GM18951 (cell line): ENCODE results near the gene SCARF1.
"Not testable (repeated sequence)": the region's sequence is repeated elsewhere in the genome, so short reads cannot be mapped to it uniquely, and the experiment has no call there.

Source experiments
- POLR2A ChIP-seq: IDR thresholded peaks from 4 replicates; pipeline ENCODE4 v1.6.1; 2011; ENCODE audit warnings: mild to moderate bottlenecking; ENCODE audit not compliant: insufficient read length, insufficient read depth; ENCODE audit errors: extremely low read depth
- in situ Hi-C: fragments of 300-500 bp; cut with MboI; formaldehyde crosslinking; loops from one replicate; pipeline ENCODE4 v1.12.0; 2022; ENCODE audit warnings: low sequenced_read_pairs, mixed read lengths, inconsistent platforms; ENCODE audit not compliant: unreplicated experiment

SCARF1 gene

GRCh38 chr17:1653735-1654134 is 8.2 kb upstream of the SCARF1 start:
- no peak for TF ChIP-seq POLR2A

DNA sequence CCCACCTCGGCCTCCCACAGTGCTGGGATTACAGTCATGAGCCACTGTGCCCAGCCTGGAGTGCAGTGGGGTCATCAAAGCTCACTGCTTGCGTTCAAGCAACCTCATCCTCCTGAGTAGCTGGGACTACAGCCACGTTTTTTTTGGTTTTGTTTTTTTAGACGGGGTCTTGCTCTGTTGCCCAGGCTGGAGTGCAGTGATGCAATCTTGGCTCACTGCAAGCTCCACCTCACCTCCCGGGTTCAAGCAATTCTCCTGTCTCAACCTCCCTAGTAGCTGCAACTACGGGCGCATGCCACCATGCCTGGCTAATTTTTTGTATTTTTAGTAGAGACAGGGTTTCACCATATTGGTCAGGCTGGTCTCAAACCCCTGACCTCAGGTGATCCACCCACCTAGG is 7.3 kb upstream of the SCARF1 start:
- in situ Hi-C loops, result not testable (repeated sequence)

More at GRCh38 chr17:1653735-1654134, 8.2 kb upstream of the SCARF1 start:
- in situ Hi-C loops, result no loop called here

DNA sequence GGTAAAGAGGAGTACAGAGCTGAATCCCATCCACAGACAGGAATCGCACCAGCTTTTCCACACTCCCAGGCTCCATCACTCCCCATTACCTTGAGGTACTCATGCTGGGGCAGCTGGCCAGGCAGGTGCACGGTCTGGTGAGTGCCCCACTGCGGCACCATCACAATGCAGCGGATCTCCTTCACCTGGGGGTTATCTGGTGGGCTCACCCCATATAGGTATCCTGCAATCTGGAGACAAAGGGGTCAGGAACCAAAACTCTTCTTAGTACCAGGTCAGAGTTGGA is 6.0 kb upstream of the SCARF1 start:
- in situ Hi-C loops, result no loop called here
- TF ChIP-seq POLR2A, result no peak

DNA sequence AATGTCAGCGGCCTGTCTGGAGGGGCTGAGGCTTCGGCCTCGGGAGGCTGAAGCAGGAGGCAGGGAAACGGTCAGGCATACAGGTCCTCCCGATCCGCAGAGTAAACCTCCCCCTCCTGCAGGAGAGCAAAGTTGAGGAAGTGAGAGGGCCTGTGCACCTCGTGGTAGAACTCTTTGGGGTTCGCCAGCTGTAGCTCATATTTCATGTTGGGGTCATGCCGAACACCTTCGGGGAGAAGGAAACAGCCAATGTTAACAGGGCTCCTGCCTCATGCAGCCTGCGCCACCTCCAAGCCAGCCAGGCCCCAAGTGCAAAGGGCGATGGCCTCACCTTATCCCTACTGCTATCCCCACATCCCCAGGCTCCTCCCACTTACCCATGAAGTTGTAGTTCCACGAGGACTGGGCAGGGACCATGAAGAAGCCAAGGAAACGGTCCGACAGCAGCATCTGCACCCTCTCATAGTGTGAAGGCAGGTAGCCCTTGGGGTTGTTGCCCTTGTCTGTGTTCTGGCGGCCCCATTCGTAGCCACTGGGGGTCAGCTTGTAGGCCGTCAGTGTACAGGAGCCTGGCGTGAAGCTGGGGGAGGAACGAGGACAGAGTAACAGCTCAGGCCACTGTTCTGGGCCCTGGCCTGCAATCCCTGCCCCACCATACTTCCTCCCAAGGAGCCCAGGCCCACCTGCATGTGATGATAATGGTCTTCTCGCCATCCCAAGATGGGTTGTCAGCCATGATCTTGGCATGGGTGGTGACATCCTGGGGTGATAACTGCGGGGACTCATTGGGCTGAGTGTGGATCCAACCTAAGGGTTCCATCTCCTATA is 5.4 kb upstream of the SCARF1 start:
- TF ChIP-seq POLR2A, result no peak
- in situ Hi-C loops, result no loop called here

GRCh38 chr17:1649844-1650501 is 4.4 kb upstream of the SCARF1 start, which contains the start of gene RILP:
Gene RILP, minus strand, starts transcription at chr17:1649866. Its CDS starts 62 bp downstream, at chr17:1649804.
- in situ Hi-C loops, result no loop called here
- no peak for TF ChIP-seq POLR2A

DNA sequence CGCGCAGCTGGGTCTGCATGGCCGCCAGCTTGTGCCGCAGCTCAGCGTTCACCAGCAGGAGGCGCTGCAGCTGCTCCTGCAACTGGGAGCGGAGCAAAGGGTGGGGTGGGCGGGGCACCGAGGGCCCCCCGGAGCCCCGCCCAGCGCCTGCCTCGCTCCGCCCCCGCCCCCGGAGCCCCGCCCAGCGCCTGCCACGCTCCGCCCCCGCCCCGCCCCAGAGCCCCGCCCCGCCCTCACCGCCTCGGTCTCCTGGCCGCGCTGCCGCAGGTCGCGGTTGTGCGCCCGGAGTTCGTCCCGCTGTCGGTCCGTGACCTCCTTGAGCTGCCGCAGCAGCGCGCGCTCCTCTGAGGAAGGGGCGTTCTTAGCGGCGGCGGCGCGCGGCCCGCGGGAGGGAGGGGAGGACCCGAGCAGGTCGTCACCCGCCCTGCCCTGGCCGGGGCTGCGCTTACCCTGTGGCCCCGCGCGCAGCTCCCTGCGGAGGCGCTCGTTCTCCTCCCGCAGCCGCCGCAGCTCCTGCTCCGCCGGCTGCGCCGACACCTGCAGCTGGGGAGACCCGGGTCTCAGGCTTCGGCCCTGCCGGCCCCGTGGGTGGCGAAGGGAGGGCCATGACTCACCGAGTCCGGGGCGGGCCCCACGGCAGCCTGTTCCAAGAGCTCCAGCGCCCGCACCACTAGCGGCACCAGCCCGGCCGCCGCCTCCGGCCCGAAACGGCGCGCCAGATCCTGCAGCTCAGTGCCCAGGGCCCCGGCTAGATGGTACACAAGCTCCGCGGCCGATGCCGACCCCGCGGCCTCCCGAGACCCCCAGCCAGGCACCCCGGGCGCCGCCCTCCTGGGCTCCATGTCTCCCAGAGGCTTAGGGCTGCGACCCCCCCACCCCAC is 3.7 kb upstream of the SCARF1 start:
- TF ChIP-seq POLR2A, result peak; percentile 51
- in situ Hi-C loops, result no loop called here

DNA sequence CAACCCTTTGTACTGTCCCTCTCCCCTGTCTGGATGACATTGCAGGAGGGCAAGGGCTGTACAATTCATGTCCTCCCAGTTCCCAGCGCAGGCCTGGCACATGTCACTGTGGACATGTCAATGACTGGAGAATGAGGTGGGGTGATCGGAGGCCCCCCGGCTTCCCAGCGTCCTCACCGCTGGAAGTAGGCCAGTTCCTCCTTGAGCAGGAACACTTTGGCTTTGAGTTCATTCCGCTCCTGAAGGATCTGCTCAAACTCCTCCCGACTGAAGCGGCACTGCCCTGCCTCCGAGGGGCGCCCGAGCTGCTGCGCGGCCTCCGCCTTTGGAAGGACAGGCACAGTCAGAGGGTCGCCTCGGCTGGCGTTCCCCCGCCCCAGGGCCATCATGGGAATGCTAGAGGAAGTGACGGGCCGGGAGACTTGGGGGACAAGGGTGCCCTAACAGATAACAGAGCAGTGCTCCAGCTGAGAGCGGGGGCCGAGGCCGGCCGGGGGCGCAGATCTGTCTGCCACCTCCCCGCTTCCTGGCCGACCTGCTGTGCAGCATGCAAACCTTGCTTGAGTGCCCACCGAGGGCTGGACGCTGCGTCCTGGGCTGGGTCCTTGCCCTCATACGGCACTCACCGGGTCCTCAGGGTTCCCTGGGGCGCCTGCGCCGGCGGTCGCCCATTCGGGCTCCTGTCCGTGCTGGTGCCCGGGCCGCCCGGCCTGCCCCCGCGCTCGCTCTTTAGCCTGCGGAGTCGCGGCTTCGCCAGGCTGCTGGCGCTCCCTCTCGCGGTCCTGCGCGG is 2.8 kb upstream of the SCARF1 start:
- TF ChIP-seq POLR2A, result peak; percentile 43
- in situ Hi-C loops, result no loop called here

DNA sequence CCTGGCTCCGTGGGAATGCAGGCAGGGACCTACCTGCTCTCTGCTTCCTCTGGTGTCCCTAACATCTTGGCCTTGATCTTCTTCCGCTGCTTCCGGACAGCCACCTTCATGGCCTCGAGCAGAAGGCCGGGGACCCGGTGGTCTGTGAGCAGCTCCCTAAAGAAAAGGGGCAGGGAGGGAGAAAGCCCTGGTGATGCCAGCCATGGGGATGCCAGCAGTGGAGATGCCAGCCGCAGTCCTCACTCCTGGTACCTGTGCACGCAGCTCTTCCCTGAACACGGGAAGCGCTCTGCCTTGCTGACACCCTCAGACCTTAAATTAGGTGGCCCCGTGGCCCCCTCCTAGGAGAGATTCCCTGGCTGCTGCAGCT is 2.3 kb upstream of the SCARF1 start:
- TF ChIP-seq POLR2A, result no peak
- in situ Hi-C loops, result no loop called here

DNA sequence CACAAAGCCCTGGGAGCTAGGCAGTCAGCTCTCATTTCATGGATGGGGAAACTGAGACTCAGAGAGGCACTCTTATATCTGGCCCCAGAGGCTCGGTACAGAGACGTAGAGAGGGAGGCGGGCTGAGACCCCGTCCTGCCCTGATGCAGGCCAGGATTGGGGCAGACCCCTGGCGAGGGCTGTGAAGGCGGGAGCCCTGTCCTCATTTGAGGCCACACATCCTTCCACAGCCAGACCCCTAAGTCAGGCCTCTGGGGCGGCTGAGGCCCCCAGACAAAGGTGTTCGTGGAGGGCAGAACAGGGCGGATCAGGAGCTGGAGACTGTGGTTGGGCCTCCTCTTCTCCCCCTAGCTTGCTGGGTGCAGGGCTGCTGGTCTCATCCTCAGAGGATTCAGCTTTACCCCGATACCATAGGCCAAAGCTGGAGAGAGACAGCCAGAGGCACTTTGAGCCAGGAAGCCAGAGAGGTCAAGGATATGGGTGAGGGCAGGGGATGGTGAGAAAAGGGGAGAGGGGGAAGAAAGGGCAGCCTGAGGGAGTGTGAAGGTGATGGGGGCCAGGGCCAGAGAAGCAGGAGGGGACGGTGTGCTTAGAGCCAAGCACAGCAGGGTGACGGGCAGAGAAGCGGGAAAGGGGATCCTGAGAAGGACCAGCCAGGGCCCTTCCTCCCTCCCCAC is 805 bp upstream of the SCARF1 start:
- in situ Hi-C loops, result no loop called here
- no peak for TF ChIP-seq POLR2A

GRCh38 chr17:1644493-1645206 is 882 bp downstream of the SCARF1 start:
- in situ Hi-C loops, result no loop called here
- peak; percentile 65 for TF ChIP-seq POLR2A

DNA sequence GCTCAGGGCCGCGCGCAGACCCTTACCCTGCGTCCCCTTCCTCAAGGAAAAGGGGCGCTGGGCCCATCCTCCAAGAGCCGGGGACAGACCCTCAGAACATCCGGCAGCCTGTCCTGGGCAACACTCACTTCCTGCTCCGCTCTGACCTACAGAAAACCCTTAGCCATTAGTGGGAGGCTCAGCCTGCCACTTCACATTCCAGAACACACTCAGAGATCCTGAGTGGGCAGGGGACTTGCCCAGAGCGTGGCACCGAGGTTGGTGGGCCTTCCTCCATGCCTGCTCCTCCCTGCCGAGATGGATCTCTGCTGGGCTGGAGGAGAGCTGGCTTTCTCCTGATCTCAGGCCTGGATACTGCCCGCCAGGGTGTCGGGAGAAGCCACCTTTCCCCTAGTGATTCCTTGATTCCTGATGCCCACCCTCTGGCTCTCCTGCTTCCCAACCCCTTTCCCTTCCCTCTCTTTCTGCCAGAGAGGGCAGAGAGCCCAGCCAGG is 1.5 kb downstream of the SCARF1 start:
- in situ Hi-C loops, result no loop called here
- TF ChIP-seq POLR2A, result no peak
